ENCODE measurements around the gene LIPC. TPM values are rescaled to one million over a fixed set of nuclear protein-coding genes. Genes with fewer than 3 reads are reported as not detected.

LIPC gene
- polyA plus RNA-seq, 1 donor (not counting 4 experiments of a cell fraction or from before 2014, with no cell fraction given) = not detected

DNA sequence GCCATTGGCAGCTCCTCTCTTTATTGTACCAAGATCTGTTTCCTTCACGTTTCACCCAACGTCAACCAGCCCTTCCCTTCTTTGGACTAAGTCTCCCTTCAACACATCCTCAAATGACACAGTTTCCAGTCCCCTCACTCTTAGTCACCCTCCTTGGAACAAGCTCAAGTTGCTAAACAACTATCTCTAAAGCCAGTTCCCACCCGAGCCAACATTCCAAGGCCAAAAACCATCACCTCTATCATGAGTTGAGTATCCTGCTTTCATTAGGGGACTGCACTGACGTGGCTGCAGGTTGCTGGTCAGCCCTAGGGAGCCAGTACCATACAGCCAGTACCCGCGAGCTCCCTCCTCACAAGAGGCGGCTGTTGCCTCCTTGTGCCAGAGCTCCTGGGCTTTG, 73.8 kb downstream of the LIPC start:
- TF ChIP-seq, protein P1, sequence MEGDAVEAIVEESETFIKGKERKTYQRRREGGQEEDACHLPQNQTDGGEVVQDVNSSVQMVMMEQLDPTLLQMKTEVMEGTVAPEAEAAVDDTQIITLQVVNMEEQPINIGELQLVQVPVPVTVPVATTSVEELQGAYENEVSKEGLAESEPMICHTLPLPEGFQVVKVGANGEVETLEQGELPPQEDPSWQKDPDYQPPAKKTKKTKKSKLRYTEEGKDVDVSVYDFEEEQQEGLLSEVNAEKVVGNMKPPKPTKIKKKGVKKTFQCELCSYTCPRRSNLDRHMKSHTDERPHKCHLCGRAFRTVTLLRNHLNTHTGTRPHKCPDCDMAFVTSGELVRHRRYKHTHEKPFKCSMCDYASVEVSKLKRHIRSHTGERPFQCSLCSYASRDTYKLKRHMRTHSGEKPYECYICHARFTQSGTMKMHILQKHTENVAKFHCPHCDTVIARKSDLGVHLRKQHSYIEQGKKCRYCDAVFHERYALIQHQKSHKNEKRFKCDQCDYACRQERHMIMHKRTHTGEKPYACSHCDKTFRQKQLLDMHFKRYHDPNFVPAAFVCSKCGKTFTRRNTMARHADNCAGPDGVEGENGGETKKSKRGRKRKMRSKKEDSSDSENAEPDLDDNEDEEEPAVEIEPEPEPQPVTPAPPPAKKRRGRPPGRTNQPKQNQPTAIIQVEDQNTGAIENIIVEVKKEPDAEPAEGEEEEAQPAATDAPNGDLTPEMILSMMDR (optimal IDR thresholded peaks at IDR 0.05 in 1 of 3, IDR thresholded peaks at IDR 0.05 in 1 of 3, conservative IDR thresholded peaks at IDR 0.05 in 1 of 3; ENCODE audit: extremely low read depth in 1 of 3, insufficient read depth in 2 of 3, low read length in 3 of 3) = no peak
- no peak for TF ChIP-seq EZH2 (IDR thresholded peaks at IDR 0.05; ENCODE audit: low read length)
- dilution Hi-C loops (cut with MboI; ENCODE audit: extremely low pct_ligation_motif_present, low sequenced_read_pairs) = no loop called here
- Histone ChIP-seq H3K36me3 (ENCODE audit: control insufficient read depth in 2 of 2, extremely low read depth in 1 of 2, insufficient read depth in 2 of 2, low read length in 2 of 2) (no peaks in the 10 kb centered on the region), H3K4me3 (ENCODE audit: control insufficient read depth in 2 of 3, extremely low read depth in 1 of 3, insufficient read depth in 2 of 3, low read depth in 1 of 3, low read length in 3 of 3) (no peak overlapping the region), H3K27me3 (ENCODE audit: control insufficient read depth, extremely low read depth, insufficient read depth, low read length) (no peaks in the 10 kb centered on the region), H3K9ac (ENCODE audit: control insufficient read depth, extremely low read depth, insufficient read depth, low read length) (no peak overlapping the region), H3K4me2 (ENCODE audit: control insufficient read depth, extremely low read depth, insufficient read depth, low read depth, low read length) (peak overlapping the region; percentile 73), H2AFZ (ENCODE audit: control insufficient read depth, low read length) (peak overlapping the region; percentile 40), H3K79me2 (ENCODE audit: control insufficient read depth, insufficient read depth, low read length) (no peaks in the 10 kb centered on the region), H3K9me3 (ENCODE audit: control insufficient read depth, low read depth, low read length) (no peaks in the 10 kb centered on the region), H3K4me1 (ENCODE audit: control insufficient read depth, extremely low read depth, insufficient read depth, low read length) (peaks cover 28% of the 10 kb centered on the region), H4K20me1 (ENCODE audit: control insufficient read depth, extremely low read depth, insufficient read depth, low read length) (no peaks in the 10 kb centered on the region), H3K9me1 (ENCODE audit: control insufficient read depth, extremely low read depth, insufficient read depth, low read length) (no peaks in the 10 kb centered on the region), H3K27ac (ENCODE audit: control insufficient read depth, insufficient read depth, low read length) (peak overlapping the region; percentile 57)
- DNase-seq (ENCODE audit: low read depth, low spot score) (no peak), FAIRE-seq (no peak)

DNA sequence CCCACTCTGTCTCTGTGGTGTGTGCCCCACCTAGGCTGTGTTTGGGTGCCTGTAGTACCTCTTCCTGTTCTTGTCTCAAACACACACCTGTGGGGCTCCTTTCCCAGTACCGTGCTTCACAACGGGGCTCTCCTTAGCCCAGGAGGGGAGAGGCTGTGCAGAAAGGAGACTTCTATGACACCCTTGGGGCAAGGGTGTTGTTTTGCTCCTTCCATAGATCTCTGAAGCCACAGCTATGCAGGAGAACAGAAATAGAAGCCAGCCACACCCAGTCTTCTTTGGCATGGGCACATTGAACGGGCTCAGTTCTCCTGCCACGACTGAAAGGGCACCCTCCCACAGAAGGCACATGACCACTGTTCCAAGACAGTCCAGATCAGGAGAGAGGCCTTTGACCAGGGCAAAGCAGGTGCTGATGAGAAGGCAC, 74.3 kb downstream of the LIPC start:
- DNase-seq (ENCODE audit: low read depth, low spot score) (peak; percentile 49), FAIRE-seq (peak; percentile 67)
- no peaks in the 10 kb centered on the region for H3K27me3 ChIP-seq (ENCODE audit: control insufficient read depth, extremely low read depth, insufficient read depth, low read length)
- no peak overlapping the region for H3K9ac ChIP-seq (ENCODE audit: control insufficient read depth, extremely low read depth, insufficient read depth, low read length)
- H2AFZ ChIP-seq (ENCODE audit: control insufficient read depth, low read length) = peak overlapping the region; percentile 75
- H4K20me1 ChIP-seq (ENCODE audit: control insufficient read depth, extremely low read depth, insufficient read depth, low read length) = no peaks in the 10 kb centered on the region
- no peaks in the 10 kb centered on the region for H3K9me3 ChIP-seq (ENCODE audit: control insufficient read depth, low read depth, low read length)
- peaks cover 30% of the 10 kb centered on the region for H3K4me1 ChIP-seq (ENCODE audit: control insufficient read depth, extremely low read depth, insufficient read depth, low read length)
- H3K36me3 ChIP-seq (ENCODE audit: control insufficient read depth in 2 of 2, extremely low read depth in 1 of 2, insufficient read depth in 2 of 2, low read length in 2 of 2) = no peaks in the 10 kb centered on the region
- H3K27ac ChIP-seq (ENCODE audit: control insufficient read depth, insufficient read depth, low read length) = peak overlapping the region; percentile 57
- H3K4me2 ChIP-seq (ENCODE audit: control insufficient read depth, extremely low read depth, insufficient read depth, low read depth, low read length) = peak overlapping the region; percentile 73
- no peak overlapping the region for H3K4me3 ChIP-seq (ENCODE audit: control insufficient read depth in 2 of 3, extremely low read depth in 1 of 3, insufficient read depth in 2 of 3, low read depth in 1 of 3, low read length in 3 of 3)
- H3K79me2 ChIP-seq (ENCODE audit: control insufficient read depth, insufficient read depth, low read length) = no peaks in the 10 kb centered on the region
- no peak for TF ChIP-seq EZH2 (IDR thresholded peaks at IDR 0.05; ENCODE audit: low read length)
- TF ChIP-seq, protein P1 (optimal IDR thresholded peaks at IDR 0.05 in 1 of 3, IDR thresholded peaks at IDR 0.05 in 1 of 3, conservative IDR thresholded peaks at IDR 0.05 in 1 of 3; ENCODE audit: extremely low read depth in 1 of 3, insufficient read depth in 2 of 3, low read length in 3 of 3) = no peak
- no peaks in the 10 kb centered on the region for H3K9me1 ChIP-seq (ENCODE audit: control insufficient read depth, extremely low read depth, insufficient read depth, low read length)
- dilution Hi-C loops (cut with MboI; ENCODE audit: extremely low pct_ligation_motif_present, low sequenced_read_pairs) = no loop called here
